Endothelial cell (in vitro differentiated cells): Measurements from ENCODE around the gene HYDIN. TPM values are rescaled to one million over a fixed set of nuclear protein-coding genes. Genes with fewer than 3 reads are reported as not detected.

Experiments used
- DNase-seq: peaks from one replicate; pipeline ENCODE4 v3.0.0; 2021; ENCODE audit warnings: low spot score
- H3K27ac Mint-ChIP-seq: one replicate; pipeline ENCODE4 v1.8.0; 2021; ENCODE audit warnings: mixed read lengths, inconsistent platforms; ENCODE audit not compliant: unreplicated experiment
- H3K27me3 Mint-ChIP-seq: one replicate; pipeline ENCODE4 v1.8.0; 2021; ENCODE audit warnings: mild to moderate bottlenecking, moderate library complexity, mixed read lengths, inconsistent platforms; ENCODE audit not compliant: unreplicated experiment
- H3K36me3 Mint-ChIP-seq: one replicate; pipeline ENCODE4 v1.8.0; 2021; ENCODE audit warnings: mild to moderate bottlenecking, low read depth, mixed read lengths, inconsistent platforms; ENCODE audit not compliant: unreplicated experiment
- H3K4me1 Mint-ChIP-seq: one replicate; pipeline ENCODE4 v1.8.0; 2021; ENCODE audit warnings: mild to moderate bottlenecking, mixed read lengths, inconsistent platforms; ENCODE audit not compliant: unreplicated experiment
- H3K4me3 Mint-ChIP-seq: one replicate; pipeline ENCODE4 v1.8.0; 2021; ENCODE audit warnings: mild to moderate bottlenecking, mixed read lengths, inconsistent platforms; ENCODE audit not compliant: unreplicated experiment
- H3K9me3 Mint-ChIP-seq: one replicate; pipeline ENCODE4 v1.8.0; 2021; ENCODE audit warnings: mixed read lengths, inconsistent platforms; ENCODE audit not compliant: unreplicated experiment
- total RNA-seq: library from RNA; stranded (reverse); fragmentation: NEBNext Ultra II Directional; extraction: Animal tissue kit (Norgen Biotek cat#: 25700); gene quantifications from one replicate; pipeline ENCODE4 v1.2.1, GENCODE V29; 2021; ENCODE audit not compliant: unreplicated experiment
- TF ChIP-seq, protein P1 (sequence below): fragments of 200-600 bp; sonication (generic); IDR thresholded peaks from one replicate; pipeline ENCODE4 v1.5.0; 2021; ENCODE audit warnings: antibody characterized with exemption; ENCODE audit not compliant: unreplicated experiment

The HYDIN gene
- total RNA-seq, 1 donor from 2014 or later, result 2.5 TPM

DNA sequence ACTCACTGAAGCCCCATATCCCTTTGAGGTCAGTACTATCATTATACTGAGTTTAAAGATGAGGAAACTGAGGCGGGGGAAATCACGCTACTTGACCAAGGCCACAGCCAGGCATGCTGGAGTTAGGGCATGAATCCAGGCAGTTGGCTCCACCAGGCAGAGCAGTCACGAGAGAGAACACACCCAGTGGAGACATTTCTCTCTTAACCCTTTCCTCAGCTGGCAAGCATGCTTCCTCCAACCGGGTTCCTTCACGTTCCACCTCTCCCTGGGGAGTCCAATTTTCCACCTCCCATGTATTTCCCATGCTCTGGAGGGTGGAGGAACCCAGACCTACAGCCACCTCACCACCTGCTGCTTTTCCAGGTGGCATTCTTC lies 462.3 kb downstream of the HYDIN start:
- DNase-seq, result no peak
- Mint-ChIP-seq H3K27ac (no peak overlapping the region), H3K36me3 (peaks cover 12% of the 10 kb centered on the region), H3K27me3 (peaks cover 6% of the 10 kb centered on the region), H3K4me1 (no peaks in the 10 kb centered on the region), H3K9me3 (no peaks in the 10 kb centered on the region), H3K4me3 (no peak overlapping the region)
- TF ChIP-seq, protein P1, sequence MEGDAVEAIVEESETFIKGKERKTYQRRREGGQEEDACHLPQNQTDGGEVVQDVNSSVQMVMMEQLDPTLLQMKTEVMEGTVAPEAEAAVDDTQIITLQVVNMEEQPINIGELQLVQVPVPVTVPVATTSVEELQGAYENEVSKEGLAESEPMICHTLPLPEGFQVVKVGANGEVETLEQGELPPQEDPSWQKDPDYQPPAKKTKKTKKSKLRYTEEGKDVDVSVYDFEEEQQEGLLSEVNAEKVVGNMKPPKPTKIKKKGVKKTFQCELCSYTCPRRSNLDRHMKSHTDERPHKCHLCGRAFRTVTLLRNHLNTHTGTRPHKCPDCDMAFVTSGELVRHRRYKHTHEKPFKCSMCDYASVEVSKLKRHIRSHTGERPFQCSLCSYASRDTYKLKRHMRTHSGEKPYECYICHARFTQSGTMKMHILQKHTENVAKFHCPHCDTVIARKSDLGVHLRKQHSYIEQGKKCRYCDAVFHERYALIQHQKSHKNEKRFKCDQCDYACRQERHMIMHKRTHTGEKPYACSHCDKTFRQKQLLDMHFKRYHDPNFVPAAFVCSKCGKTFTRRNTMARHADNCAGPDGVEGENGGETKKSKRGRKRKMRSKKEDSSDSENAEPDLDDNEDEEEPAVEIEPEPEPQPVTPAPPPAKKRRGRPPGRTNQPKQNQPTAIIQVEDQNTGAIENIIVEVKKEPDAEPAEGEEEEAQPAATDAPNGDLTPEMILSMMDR, result no peak

DNA sequence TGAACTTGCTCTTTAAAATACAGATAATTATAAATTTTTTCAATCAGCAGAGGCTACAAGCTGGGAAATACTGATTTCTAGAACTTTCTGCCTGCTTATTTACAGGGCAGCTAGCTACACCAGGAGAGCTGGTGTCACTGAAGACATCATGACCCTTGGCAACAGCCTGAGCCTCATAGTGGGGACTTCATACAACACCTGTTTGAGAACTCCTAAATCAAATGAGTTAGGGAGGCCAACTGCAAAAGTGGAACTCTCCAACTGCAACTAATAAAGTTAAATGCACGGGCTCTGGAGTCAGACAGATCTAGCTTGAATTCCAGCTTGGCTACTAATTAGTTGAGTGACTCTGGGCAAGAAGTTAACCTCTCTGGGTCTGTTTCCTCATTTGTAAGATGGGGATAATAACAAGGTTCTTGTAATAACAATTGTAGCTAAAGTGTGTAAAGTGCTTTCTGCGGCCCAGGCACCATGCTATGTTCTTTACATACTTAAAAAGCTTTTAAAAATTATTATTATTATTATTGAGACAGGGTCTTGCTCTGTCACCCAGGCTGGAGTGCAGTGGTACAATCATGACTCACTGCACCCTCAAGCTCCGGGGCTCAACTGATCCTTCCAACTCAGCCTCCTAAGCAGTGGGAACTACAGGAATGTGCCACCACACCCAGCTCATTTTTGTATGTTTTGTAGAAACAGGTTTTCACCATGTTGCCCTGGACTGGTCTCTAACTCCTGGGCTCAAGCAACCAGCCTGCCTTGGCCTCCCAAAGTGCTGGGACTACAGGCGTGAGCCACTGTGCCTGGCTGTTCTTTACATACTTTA lies 462.9 kb downstream of the HYDIN start:
- H3K4me1 Mint-ChIP-seq, result no peaks in the 10 kb centered on the region
- no peaks in the 10 kb centered on the region for H3K9me3 Mint-ChIP-seq
- TF ChIP-seq, protein P1, result no peak
- no peak for DNase-seq
- no peak overlapping the region for H3K4me3 Mint-ChIP-seq
- no peak overlapping the region for H3K27ac Mint-ChIP-seq
- H3K36me3 Mint-ChIP-seq, result peaks cover 12% of the 10 kb centered on the region
- peaks cover 6% of the 10 kb centered on the region for H3K27me3 Mint-ChIP-seq

DNA sequence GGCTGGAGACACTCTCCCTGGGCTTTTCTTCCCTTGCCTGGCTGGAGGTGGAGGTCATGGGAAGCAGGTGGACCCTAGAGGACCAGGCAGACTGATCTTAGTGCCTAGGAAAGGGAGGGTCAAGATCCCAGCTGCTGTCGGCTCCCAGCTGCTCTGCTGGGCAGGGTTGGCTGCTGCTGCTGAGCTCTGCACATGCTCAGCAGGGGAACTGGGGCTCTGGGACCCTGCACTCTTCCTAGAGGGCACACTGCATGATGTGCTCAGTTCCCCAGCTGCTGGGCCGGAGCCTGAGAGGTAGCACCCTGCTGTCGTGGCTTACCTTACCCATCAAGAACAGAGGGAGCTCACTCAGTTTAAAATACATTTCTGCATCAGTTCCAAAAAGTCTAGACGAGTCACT lies 463.9 kb downstream of the HYDIN start:
- Mint-ChIP-seq H3K4me1 (no peaks in the 10 kb centered on the region), H3K36me3 (peaks cover 15% of the 10 kb centered on the region), H3K27ac (no peak overlapping the region), H3K4me3 (no peak overlapping the region), H3K9me3 (no peaks in the 10 kb centered on the region), H3K27me3 (peaks cover 6% of the 10 kb centered on the region)
- TF ChIP-seq, protein P1, result no peak
- DNase-seq, result no peak

DNA sequence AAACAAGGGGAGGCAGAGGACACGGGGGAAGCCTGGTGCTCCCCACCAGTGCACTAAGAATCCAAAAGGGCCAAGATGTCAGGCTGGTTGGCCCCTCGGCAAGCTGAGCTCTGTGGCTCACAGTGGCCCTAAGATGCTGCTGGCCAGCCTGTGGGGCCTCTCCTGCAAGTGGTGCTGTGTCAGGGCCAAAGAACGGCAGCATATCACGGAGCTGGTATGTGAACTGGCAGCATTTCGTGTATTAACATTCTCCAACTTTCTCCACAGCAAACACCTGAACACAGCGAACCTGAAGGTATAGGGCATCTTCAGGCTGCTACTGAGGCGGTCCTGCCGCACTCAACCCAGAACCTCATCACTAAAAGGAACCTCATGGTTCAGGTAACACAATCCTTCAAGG lies 464.3 kb downstream of the HYDIN start:
- no peak for DNase-seq
- Mint-ChIP-seq H3K27me3 (peaks cover 6% of the 10 kb centered on the region), H3K4me1 (no peaks in the 10 kb centered on the region), H3K36me3 (peaks cover 15% of the 10 kb centered on the region), H3K9me3 (no peaks in the 10 kb centered on the region), H3K27ac (no peak overlapping the region), H3K4me3 (no peak overlapping the region)
- TF ChIP-seq, protein P1, result no peak

DNA sequence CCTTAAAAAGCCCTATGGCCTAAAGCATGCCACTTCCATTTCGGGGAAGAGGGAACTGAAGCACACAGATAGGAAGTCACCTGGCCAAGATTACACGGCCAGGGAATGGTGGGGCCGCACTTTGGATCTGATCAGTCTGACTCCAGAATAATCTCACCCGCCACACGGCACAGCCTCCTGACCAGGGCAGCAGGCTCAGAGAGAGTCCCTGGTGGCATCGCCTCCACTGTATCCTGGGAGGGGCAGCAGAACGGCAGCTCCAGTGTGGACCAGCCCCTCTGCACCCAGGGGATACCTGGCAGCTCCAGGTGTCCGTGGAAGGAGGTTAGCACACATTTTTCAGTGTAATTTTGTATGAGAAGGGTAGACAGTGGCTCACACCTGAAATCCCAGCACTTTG lies 465.0 kb downstream of the HYDIN start:
- H3K27me3 Mint-ChIP-seq, result peaks cover 6% of the 10 kb centered on the region
- no peak overlapping the region for H3K4me3 Mint-ChIP-seq
- TF ChIP-seq, protein P1, result no peak
- no peak for DNase-seq
- no peaks in the 10 kb centered on the region for H3K9me3 Mint-ChIP-seq
- no peaks in the 10 kb centered on the region for H3K4me1 Mint-ChIP-seq
- H3K36me3 Mint-ChIP-seq, result peaks cover 15% of the 10 kb centered on the region
- no peak overlapping the region for H3K27ac Mint-ChIP-seq
